Activated CD8-positive, alpha-beta memory T cell treated with anti-CD3 and anti-CD28 coated beads for 48 hours (primary cell): ENCODE measurements around the gene LORICRIN.
"Not testable (repeated sequence)": the region's sequence is repeated elsewhere in the genome, so short reads cannot be mapped to it uniquely, and the experiment has no call there.

Source experiments
- DNase-seq, 3 experiments: peaks; one replicate each; pipeline ENCODE4 v3.0.0-alpha.2; 2020; ENCODE audit warnings: low read depth in 2 of 3, low spot score in 2 of 3

Gene LORICRIN, protein sequence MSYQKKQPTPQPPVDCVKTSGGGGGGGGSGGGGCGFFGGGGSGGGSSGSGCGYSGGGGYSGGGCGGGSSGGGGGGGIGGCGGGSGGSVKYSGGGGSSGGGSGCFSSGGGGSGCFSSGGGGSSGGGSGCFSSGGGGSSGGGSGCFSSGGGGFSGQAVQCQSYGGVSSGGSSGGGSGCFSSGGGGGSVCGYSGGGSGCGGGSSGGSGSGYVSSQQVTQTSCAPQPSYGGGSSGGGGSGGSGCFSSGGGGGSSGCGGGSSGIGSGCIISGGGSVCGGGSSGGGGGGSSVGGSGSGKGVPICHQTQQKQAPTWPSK

DNA sequence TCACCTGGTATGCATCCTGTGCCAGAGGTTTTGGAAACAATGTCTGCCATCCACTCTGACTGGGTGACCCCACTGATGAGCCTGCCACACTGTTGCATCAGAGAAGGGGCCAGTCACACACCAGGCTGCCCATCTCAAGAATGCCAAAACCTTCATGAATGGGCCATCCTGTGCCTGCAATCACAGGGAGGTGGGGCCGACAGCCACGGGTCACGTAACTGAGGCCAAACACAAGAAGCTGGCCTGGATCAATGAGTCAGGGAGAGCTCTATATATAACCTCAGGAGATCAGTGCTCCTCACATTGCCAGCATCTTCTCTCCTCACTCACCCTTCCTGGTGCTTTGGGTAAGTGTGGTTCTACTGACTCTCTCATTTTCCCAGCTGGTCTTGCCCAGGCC, at the start of gene LORICRIN:
LORICRIN (plus strand) TSS at position 301 of the 400 bp plus-strand sequence. CDS start 1,263 bp downstream, outside the sequence.
- DNase-seq: no peak

DNA sequence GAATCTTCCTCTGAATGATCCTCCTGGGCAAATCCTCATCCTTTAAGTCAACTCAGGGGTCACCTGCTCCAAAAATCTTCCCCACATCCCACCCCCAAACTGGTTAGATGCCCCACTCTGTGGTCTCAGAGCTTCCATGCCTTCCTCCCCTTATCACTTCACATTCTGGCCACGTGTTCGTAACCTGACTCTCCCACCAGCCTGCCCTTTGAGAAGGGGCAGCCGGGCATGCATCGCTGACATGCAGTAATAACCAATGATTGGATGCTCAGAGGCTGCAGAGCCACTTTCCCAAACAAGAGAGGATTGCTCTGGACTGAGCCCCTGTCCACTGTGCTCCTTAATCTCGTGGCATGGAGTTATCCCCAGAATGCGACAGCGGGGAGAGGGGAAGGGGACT, 49.3 kb upstream of the LORICRIN start:
- no peak for DNase-seq

DNA sequence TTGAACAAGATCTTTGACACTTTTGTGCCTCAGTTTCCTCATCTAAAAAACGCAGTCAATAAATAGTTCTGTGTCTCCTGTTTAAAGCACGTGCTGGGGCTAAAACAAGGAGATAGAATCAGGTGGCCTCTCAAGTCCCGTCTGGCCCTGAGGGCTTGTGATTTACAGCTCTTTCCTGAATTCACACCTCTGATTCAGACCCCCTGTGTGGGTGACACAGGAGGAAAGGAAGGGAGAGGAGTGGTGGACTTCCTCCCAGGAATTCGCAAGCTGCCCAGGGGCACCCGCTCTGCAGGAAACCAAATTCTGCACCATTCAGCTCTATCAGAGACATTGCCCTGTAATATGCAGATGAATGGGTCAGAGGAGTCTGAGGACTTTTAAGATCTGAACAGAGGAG, 47.3 kb upstream of the LORICRIN start:
- DNase-seq: no peak

DNA sequence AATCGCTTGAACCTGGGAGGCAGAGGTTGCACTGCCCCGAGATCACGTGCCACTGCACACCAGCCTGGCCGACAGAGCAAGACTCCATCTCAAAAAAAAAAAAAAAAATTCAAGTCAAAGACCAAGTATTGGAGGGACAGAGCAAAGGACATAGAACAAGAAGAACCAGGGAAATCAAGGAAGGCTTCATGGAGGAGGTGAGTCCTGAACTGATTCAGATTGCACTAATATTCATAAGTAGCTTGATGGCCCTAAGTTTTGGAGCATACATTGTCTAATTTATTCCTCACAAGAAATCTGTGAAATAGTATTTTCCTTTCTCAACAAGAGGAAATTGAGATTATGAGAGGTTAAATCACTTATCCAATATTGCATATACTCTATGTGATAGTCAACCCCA, 46.0 kb upstream of the LORICRIN start:
- DNase-seq: no peak

DNA sequence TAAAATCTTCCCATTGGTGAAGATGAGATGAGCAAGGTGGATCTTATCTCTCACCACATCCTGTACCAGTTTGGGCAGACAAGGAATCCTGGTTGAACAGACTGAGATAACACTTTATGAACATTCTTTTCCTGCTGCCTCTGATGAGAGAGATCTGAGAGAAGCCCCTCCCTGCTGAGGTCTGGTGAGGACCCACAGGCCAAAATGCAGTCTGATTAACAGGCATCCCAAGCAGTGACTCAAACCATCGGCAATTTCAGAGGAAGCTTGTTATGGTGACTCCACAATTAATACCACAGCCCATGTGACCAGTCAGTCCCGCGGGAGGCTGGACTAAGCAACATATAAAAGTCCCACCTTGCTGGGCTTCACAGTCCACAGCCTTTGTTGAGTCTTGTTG, 42.3 kb upstream of the LORICRIN start, which contains the start of gene PRR9:
PRR9 (plus strand) TSS at position 373 of the 400 bp plus-strand sequence. CDS start 561 bp downstream, outside the sequence.
- no peak for DNase-seq

DNA sequence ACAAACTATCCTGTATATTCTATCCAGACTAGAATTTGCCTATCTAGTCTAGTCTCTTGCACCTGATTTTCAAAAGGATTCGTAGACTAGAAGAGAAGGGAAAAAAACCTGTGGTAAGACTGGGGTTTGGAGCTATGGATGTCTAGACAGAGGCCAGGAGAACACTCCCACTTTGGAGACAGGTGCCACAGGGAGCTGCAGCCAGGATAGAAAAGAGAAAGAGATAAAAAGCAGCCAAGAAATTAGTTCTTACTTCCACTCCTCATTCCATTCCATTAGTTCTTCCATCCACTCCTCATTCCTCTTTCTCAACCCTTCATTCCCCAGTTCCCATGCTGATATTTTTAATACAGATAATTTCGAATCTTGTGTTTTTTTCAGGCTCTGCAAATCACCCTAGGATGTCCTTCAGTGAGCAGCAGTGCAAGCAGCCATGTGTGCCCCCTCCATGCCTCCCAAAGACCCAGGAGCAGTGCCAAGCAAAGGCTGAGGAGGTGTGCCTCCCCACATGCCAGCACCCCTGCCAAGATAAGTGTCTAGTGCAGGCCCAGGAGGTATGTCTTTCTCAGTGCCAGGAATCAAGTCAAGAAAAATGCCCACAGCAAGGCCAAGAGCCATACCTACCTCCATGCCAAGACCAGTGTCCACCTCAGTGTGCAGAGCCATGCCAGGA, 41.6 kb upstream of the LORICRIN start:
- no peak for DNase-seq

DNA sequence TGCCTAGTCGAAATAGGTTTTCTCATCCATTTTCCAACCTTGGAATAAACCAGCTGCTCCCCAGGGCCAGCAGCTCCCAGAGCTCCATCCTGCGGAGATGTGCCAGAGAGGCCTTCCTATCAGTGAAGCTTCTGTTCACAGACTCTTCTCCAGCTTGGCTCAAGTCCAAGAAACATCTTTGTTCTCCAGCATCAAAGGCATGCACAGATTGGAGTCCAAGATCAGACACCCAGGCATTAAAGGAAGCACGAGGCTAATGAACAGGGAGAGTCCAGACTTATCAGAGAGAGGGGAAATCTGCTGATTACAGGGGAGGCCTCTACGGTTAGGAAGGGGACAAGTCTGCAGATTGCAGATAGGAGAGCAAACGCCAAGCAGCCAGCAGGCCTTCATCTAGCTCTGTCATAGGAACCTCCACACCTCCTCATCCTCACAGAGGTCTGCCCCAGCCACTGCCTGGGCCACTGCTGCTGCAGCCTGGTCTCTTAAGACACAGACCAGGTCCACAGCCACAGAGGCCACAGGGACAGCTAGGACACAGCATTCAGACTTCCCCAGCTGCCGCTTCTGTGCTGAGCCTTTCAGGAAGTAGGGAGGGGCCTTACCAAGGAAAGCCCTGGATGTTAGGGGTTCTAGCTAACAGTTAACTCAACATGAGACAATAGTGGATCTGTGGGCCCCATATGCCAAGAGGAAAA, 38.7 kb upstream of the LORICRIN start:
- DNase-seq: no peak

DNA sequence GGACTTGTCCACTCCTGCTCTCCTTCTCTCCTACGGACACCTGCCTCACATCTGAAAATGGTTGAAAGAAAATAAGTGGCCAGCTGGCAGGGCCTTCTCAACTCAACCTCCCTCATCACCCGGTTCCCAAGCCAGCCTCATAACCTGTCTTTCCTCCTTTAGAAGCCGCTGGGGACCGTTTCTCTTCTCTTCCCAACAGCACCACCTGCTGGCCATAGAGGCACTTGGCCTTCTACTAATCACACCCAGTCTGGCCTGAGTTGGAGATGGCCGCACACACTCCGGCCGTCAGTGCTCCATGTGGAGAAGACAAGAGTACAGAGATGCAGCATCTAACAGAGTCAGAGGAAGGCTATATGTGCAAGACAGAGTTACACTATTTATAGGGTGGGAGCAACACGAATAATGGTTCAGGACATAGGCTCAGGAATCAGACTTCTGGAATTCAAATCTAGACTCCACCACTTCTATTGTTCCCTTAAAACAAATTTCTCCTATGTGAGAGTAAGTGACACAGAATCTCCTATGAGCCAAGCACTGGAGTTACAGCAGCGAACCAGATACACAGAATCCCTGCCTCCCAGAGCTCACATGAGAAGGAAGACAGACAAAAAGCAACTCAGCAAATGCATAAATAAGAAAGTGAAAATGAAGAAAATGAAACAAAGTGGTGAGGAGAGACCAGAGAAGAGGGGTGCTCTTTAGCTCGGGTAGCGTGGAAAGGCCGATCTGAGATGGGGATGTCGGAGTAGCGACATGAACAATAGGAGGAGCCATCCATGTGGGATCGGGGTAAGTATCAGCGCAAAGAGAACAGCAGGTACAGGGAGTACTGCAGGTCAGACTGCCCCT, 36.2 kb upstream of the LORICRIN start:
- DNase-seq: peak in 2 of 3 experiments; percentile 12 to 40

DNA sequence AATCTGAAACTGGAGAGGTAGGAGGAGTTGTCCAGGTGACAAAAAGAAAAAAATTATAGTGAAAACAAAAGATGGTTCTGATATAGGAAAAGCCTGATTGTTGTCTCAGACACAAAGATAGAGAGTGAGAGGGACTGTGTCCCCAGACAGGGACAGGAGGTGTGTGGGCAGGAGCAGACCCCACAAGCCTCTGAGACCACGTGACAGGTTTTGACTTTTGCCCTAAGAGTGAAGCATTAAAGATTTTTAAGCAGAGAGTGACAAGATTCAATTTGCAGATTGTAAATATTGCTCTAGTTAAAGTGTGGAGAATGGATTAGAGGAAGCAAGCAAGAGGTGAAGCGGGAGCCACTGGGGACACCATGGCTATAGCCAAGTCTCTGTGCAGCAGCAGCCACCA, 31.7 kb upstream of the LORICRIN start:
- DNase-seq: no peak

DNA sequence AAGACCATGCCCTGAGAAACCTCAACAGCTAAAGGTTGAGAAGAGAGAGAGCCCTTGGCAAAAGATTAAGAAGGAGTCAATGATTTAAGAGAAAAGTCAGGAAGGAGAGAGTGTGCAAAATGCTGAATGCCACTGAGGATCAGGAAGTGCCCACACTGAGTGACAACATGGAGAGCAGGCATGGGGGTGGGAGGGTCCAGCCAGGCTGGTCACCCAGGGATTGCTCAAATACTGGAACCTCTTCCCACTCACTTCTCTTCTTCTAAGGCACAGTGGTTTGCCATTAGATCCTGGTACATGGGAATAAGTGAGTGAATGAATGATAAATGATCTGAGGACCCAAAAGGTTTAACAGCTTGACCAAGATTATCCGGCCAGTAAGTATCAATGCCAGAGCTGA, 31.0 kb upstream of the LORICRIN start:
- DNase-seq: no peak

DNA sequence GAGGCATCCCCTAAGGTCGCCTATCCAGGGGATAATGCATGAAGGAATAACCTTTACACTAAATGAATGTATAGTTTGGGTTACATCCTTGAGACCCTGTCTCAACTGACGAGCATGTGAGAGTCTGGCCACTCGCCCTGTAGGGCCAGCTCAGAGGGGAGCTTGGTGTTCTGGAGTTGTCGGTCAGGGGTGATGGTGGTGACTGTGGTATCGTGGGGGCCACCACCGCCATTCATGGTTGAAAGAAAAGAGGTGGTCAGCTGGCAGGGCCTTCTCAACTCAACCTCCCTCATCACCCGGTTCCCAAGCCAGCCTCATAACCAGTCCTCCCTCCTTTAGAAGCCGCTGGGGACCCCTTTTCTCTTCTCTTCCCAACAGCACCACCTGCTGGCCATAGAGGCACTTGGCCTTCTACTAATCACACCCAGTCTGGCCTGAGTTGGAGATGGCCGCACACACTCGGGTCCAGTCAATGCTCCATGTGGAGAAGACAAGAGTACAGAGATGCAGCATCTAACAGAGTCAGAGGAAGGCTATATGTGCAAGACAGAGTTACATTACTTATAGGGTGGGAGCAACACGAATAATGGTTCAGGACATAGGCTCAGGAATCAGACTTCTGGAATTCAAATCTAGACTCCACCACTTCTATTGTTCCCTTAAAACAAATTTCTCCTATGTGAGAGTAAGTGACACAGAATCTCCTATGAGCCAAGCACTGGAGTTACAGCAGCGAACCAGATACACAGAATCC, 30.2 kb upstream of the LORICRIN start:
- not testable (repeated sequence) for DNase-seq

DNA sequence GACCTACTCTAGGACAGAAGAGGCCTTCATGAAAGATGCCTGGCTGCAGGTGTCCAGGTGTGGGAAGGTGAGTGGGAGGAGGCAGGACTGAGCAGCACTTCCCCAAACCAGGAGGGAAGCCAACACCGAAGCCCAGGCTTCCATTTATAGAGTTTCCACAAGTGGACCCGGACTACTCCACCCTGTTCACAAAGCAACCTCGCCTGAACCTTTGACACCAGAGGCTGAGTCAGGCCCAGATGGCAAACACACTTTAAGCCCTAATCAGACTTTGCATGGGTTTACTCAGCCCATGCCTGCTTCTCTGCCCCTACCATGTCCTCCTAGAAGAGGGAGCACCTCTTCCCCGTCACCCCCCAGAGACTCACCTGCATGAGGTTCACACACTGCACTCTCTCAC, 28.1 kb upstream of the LORICRIN start:
- DNase-seq: no peak

DNA sequence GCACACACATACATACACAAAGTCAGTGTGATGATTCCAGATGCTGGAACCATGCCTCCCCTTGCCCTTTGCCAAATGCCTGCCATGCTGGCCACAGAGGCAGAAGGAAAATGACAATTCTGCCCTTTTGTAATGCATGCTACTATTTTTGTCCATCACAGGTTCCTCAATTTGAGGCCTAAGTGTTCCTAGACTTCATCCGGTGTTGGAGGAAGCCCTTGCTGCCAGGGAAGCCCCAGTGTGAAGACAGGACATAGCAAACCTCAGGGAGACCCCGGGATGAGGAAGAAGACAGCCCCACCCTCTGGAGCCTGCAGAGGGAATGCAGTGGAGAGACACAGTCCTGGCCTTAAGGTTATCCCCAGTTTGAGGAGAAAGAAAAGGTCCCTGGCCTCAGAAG, 27.7 kb upstream of the LORICRIN start:
- DNase-seq: no peak

DNA sequence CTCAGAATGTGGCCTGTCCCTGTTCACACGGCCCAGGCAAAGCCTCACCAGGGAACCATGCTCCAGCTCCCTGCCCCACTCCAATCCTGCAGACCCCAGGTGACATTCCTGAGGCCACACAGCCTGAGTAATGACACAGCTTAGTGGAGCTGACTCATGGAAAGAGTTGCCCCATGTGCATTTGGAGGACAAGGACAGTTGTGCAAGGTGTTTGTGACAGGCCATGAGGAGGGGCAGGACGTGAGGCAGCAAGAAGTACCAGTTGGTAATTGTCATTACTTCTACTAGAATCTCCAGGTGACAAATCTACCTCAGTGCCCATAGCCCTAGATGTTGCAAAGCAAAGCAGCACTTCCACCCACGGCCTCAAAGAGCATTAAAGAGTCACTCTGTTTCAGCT, 26.9 kb upstream of the LORICRIN start:
- no peak for DNase-seq

DNA sequence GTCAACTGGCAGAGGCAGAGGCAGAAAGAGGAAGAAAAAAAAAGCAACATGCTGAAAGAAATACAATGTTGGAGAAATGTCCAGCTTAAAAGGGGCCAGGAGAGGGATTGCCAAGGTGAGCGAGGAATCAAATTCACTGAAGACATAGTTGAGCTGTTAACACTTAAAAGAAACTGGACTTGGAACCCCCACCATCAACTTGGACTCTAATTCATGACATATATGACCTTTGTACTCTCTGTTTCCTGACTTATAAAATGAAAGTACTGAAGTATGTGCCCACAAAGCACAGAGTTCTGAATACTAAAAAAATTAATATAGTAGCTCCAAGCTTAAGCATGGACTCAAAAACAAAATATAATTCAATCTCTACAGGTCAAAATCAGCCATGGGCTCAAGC, 26.0 kb upstream of the LORICRIN start:
- DNase-seq: no peak

DNA sequence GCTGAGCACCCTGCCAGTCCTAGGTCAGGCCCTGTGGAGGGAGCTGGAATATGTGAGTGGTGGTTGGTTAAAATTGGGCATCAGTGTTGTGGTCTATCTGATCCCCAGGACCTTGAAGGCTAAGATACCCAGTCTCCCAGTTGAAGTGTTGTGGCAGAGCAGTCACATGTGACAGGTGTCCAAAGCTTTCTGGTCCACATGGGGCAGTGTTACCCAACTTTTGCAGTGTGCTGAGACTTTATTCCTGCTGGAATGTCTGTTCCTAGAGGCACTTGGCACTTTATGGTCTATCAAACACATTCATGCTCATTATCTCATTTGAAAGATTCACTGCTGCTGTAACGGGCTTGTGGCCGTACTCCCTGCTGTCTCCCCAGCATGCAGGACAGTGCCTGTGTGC, 21.0 kb upstream of the LORICRIN start:
- DNase-seq: no peak

DNA sequence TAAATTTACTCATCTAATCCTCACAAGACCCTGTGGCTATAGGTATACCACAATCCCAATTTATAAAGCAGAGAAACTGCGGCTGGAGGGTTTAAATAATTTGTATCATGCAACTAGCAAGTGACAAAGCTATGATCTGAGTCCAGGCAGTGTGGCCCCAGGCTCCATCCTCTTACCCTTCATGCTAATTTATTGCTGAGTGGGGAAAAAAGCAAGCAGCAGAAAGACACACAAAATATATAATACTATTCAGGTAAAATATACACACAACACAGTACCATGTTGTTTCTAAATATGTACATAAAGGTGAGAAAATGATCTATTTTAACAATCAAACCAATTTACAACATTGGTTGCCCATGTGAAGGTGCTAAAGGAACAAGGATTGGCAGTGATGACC, 17.3 kb upstream of the LORICRIN start:
- DNase-seq: no peak

DNA sequence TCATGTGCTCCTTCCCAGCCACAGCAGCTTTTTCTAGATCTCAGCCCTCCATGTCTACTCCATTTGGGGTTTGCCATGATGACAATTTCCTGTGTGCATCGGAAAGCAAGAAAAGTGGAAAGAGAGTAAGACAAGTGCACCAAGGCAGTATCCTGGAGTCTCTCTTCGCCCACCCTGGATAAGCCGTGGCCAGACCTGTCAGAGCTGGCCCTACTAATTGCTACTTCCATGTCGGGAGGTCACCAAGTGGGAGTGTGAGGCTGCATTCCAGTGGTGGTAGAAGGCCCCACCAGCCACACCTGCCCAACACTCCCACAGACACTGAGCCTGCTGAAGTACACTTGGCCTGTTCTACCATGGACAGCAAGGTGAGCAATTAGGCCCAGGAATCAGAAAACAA, 14.0 kb upstream of the LORICRIN start:
- DNase-seq: no peak

DNA sequence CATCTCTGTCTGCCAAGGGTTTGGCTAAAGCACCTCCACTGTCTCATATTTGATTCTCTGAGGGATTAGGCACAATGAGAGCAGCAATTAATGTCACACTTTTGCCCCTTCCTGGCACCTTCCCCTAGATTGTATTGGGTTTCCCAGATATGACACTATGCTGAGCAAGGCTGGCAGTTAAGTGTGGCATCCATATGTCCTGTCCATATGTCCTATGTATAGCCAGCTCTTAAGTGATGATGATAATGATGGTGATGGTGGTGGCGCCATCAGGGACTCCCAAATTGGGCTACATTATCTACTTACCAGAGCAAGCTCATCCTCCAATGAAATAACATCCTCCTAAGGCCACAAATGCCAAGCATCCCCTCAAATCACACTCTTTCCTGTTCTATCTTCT, 13.5 kb upstream of the LORICRIN start:
- DNase-seq: no peak

DNA sequence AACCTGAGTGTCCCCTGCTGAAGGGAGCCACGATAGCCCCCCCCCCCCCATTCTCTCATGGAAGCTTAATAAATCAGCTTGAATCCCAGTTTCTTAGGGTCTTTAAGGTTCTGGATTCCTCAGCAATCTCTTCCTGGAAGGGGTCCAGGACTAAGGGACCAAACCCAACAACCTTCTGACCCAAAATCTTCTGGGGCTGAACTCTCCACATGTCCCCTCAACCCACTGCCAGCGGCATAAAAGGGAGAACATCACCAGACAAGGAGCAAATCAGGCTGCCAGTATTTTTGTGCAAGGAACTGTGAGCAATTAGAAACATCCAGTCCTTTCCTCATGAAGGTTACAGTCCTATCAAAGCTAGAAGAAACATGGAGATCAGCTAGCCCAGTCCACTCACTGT, 12.7 kb upstream of the LORICRIN start:
- no peak for DNase-seq
